A673 (cell line): Measurements from ENCODE around the gene BCAR3. TPM values are rescaled to one million over a fixed set of nuclear protein-coding genes. Genes with fewer than 3 reads are reported as not detected.

ENCODE experiments used
- BruUV-seq: library from RNA; stranded (reverse); fragments of 400-500 nt; replicated peaks from 2 replicates; lab custom pipeline; 2021; lab: Mats Ljungman, UMichigan
- CTCF ChIA-PET: fragments of 300-600 bp; sonication (Branson Sonifier 250); formaldehyde crosslinking; loops from one replicate; lab custom pipeline; 2022; ENCODE audit warnings: antibody characterized with exemption; lab: Charles Lee
- POLR2A ChIA-PET: fragments of 300-600 bp; sonication (Branson Sonifier 250); formaldehyde crosslinking; loops from one replicate; lab custom pipeline; 2022; ENCODE audit warnings: antibody characterized with exemption; ENCODE audit not compliant: low non-redundant PET; lab: Charles Lee
- DNase-seq: peaks from one replicate; pipeline ENCODE4 v3.0.0-alpha.2; 2015; ENCODE audit warnings: low spot score
- H3K27ac ChIP-seq: fragments of 200-600 bp; sonication (generic); 2 replicates; pipeline ENCODE4 v1.5.1; 2016; ENCODE audit warnings: mixed run types, low read depth, mild to moderate bottlenecking, mixed read lengths, antibody characterized with exemption, low read length; ENCODE audit not compliant: poor library complexity, severe bottlenecking
- H3K27me3 ChIP-seq: fragments of 200-600 bp; sonication (generic); replicated peaks from 2 replicates; pipeline ENCODE4 v1.6.1; 2017; ENCODE audit warnings: mixed run types, low read depth, mild to moderate bottlenecking, mixed read lengths, antibody characterized with exemption, low read length; ENCODE audit not compliant: insufficient read depth, poor library complexity
- H3K36me3 ChIP-seq: fragments of 200-600 bp; sonication (generic); 2 replicates; pipeline ENCODE4 v1.6.1; 2016; ENCODE audit warnings: mixed run types, mild to moderate bottlenecking, mixed read lengths, antibody characterized with exemption, low read length; ENCODE audit not compliant: insufficient read depth, poor library complexity, severe bottlenecking
- H3K4me1 ChIP-seq: fragments of 200-600 bp; sonication (generic); 2 replicates; pipeline ENCODE4 v1.6.1; 2017; ENCODE audit warnings: mixed run types, mild to moderate bottlenecking, mixed read lengths, antibody characterized with exemption, low read length; ENCODE audit not compliant: insufficient read depth, poor library complexity, severe bottlenecking
- H3K4me3 ChIP-seq: fragments of 200-600 bp; sonication (generic); 2 replicates; pipeline ENCODE4 v1.5.1; 2016; ENCODE audit warnings: low read depth, mixed run types, mild to moderate bottlenecking, mixed read lengths, low read length; ENCODE audit not compliant: poor library complexity, severe bottlenecking
- H3K9me3 ChIP-seq: fragments of 200-600 bp; sonication (generic); 2 replicates; pipeline ENCODE4 v1.6.1; 2016; ENCODE audit warnings: mixed run types, low read depth, mild to moderate bottlenecking, mixed read lengths, antibody characterized with exemption, low read length; ENCODE audit not compliant: poor library complexity, severe bottlenecking
- CTCF ChIP-seq: fragments of 300-800, 200-600 bp; sonication (generic); conservative IDR thresholded peaks from 2 replicates; pipeline ENCODE4 v1.5.1; 2017; ENCODE audit warnings: low read depth, mild to moderate bottlenecking, antibody characterized with exemption, low read length, moderate library complexity, mixed read lengths
- EZH2 ChIP-seq: fragments of 200-600 bp; sonication (generic); IDR thresholded peaks from 2 replicates; pipeline ENCODE4 v1.6.1; 2017; ENCODE audit warnings: borderline replicate concordance, low read depth, mild to moderate bottlenecking, mixed read lengths, antibody characterized with exemption, low read length; ENCODE audit not compliant: poor library complexity, severe bottlenecking
- intact Hi-C: fragments of 100-400 bp; cut with micrococcal nuclease; formaldehyde crosslinking; loops from one replicate; pipeline ENCODE4 v1.10.0; 2022; ENCODE audit not compliant: unreplicated experiment
- total RNA-seq: library from RNA; stranded (reverse); gene quantifications from 2 replicates; pipeline ENCODE4 v1.2.3, GENCODE V29; 2021

Gene BCAR3
- total RNA-seq, 1 experiment from 2014 or later, result 0.90 TPM

GRCh38 chr1:93678946-93679480, 2.6 kb downstream of the BCAR3 start:
- CTCF ChIA-PET, result no interaction called here
- no peak for DNase-seq
- no peak overlapping the region for H3K4me3 ChIP-seq
- no peak overlapping the region for H3K27ac ChIP-seq
- H3K27me3 ChIP-seq, result peaks cover 19% of the 10 kb centered on the region
- H3K36me3 ChIP-seq, result no peaks in the 10 kb centered on the region
- no peak for TF ChIP-seq CTCF
- TF ChIP-seq EZH2, result no peak
- no TSS peak for BruUV-seq
- intact Hi-C loops, result no loop called here
- no peaks in the 10 kb centered on the region for H3K9me3 ChIP-seq
- POLR2A ChIA-PET, result no interaction called here
- H3K4me1 ChIP-seq, result no peaks in the 10 kb centered on the region

DNA sequence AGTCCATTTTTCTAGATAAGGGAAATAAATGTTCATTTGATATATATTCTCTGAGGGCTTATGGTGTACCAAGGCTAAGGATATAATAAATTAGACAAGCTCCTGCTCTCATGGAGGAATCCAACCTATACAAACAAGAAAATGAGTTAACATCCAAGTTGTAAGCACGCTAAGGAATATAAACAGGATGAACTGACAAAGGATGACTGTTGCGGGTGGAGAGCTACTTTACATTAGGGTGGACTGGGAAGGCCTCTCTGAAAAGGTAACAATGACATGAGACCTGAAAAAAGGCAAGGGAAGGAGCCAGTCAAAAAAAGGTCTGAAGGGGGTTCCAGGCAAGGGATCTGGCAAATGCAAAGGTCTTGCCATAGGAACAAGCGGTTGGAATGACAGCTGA, 3.1 kb downstream of the BCAR3 start:
- BruUV-seq, result no TSS peak
- no peak for DNase-seq
- TF ChIP-seq EZH2 (no peak), CTCF (no peak)
- Histone ChIP-seq H3K4me1 (no peaks in the 10 kb centered on the region), H3K36me3 (no peaks in the 10 kb centered on the region), H3K9me3 (no peaks in the 10 kb centered on the region), H3K27me3 (peaks cover 15% of the 10 kb centered on the region), H3K4me3 (no peak overlapping the region), H3K27ac (no peak overlapping the region)
- intact Hi-C loops, result no loop called here
- ChIA-PET POLR2A (no interaction called here), CTCF (no interaction called here)

- Histone ChIP-seq H3K4me1 (no peaks in the 10 kb centered on the region), H3K27ac (no peak overlapping the region), H3K27me3 (peaks cover 7% of the 10 kb centered on the region), H3K36me3 (no peaks in the 10 kb centered on the region), H3K9me3 (no peaks in the 10 kb centered on the region), H3K4me3 (no peak overlapping the region)
- no peak for TF ChIP-seq EZH2
- no peak for TF ChIP-seq CTCF
- ChIA-PET POLR2A (no interaction called here), CTCF (no interaction called here)
- BruUV-seq, result no TSS peak
- intact Hi-C loops, result no loop called here
- no peak for DNase-seq
Observed at GRCh38 chr1:93677729-93678128, 3.9 kb downstream of the BCAR3 start.
